A673 (cell line): ENCODE data around the gene EDAR. TPM values are rescaled to one million over a fixed set of nuclear protein-coding genes. Genes with fewer than 3 reads are reported as not detected.

ENCODE experiments used
- BruUV-seq: library from RNA; stranded (reverse); fragments of 400-500 nt; replicated peaks from 2 replicates; lab custom pipeline; 2021; lab: Mats Ljungman, UMichigan
- CTCF ChIA-PET: fragments of 300-600 bp; sonication (Branson Sonifier 250); formaldehyde crosslinking; loops from one replicate; lab custom pipeline; 2022; ENCODE audit warnings: antibody characterized with exemption; lab: Charles Lee
- POLR2A ChIA-PET: fragments of 300-600 bp; sonication (Branson Sonifier 250); formaldehyde crosslinking; loops from one replicate; lab custom pipeline; 2022; ENCODE audit warnings: antibody characterized with exemption; ENCODE audit not compliant: low non-redundant PET; lab: Charles Lee
- DNase-seq: peaks from one replicate; pipeline ENCODE4 v3.0.0-alpha.2; 2015; ENCODE audit warnings: low spot score
- H3K27ac ChIP-seq: fragments of 200-600 bp; sonication (generic); 2 replicates; pipeline ENCODE4 v1.5.1; 2016; ENCODE audit warnings: mixed run types, low read depth, mild to moderate bottlenecking, mixed read lengths, antibody characterized with exemption, low read length; ENCODE audit not compliant: poor library complexity, severe bottlenecking
- H3K27me3 ChIP-seq: fragments of 200-600 bp; sonication (generic); replicated peaks from 2 replicates; pipeline ENCODE4 v1.6.1; 2017; ENCODE audit warnings: mixed run types, low read depth, mild to moderate bottlenecking, mixed read lengths, antibody characterized with exemption, low read length; ENCODE audit not compliant: insufficient read depth, poor library complexity
- H3K36me3 ChIP-seq: fragments of 200-600 bp; sonication (generic); 2 replicates; pipeline ENCODE4 v1.6.1; 2016; ENCODE audit warnings: mixed run types, mild to moderate bottlenecking, mixed read lengths, antibody characterized with exemption, low read length; ENCODE audit not compliant: insufficient read depth, poor library complexity, severe bottlenecking
- H3K4me1 ChIP-seq: fragments of 200-600 bp; sonication (generic); 2 replicates; pipeline ENCODE4 v1.6.1; 2017; ENCODE audit warnings: mixed run types, mild to moderate bottlenecking, mixed read lengths, antibody characterized with exemption, low read length; ENCODE audit not compliant: insufficient read depth, poor library complexity, severe bottlenecking
- H3K4me3 ChIP-seq: fragments of 200-600 bp; sonication (generic); 2 replicates; pipeline ENCODE4 v1.5.1; 2016; ENCODE audit warnings: low read depth, mixed run types, mild to moderate bottlenecking, mixed read lengths, low read length; ENCODE audit not compliant: poor library complexity, severe bottlenecking
- H3K9me3 ChIP-seq: fragments of 200-600 bp; sonication (generic); 2 replicates; pipeline ENCODE4 v1.6.1; 2016; ENCODE audit warnings: mixed run types, low read depth, mild to moderate bottlenecking, mixed read lengths, antibody characterized with exemption, low read length; ENCODE audit not compliant: poor library complexity, severe bottlenecking
- CTCF ChIP-seq: fragments of 300-800, 200-600 bp; sonication (generic); conservative IDR thresholded peaks from 2 replicates; pipeline ENCODE4 v1.5.1; 2017; ENCODE audit warnings: low read depth, mild to moderate bottlenecking, antibody characterized with exemption, low read length, moderate library complexity, mixed read lengths
- EZH2 ChIP-seq: fragments of 200-600 bp; sonication (generic); IDR thresholded peaks from 2 replicates; pipeline ENCODE4 v1.6.1; 2017; ENCODE audit warnings: borderline replicate concordance, low read depth, mild to moderate bottlenecking, mixed read lengths, antibody characterized with exemption, low read length; ENCODE audit not compliant: poor library complexity, severe bottlenecking
- intact Hi-C: fragments of 100-400 bp; cut with micrococcal nuclease; formaldehyde crosslinking; loops from one replicate; pipeline ENCODE4 v1.10.0; 2022; ENCODE audit not compliant: unreplicated experiment
- total RNA-seq: library from RNA; stranded (reverse); gene quantifications from 2 replicates; pipeline ENCODE4 v1.2.3, GENCODE V29; 2021

The EDAR gene
- total RNA-seq, 1 experiment from 2014 or later = not detected

- ChIA-PET CTCF (no interaction called here), POLR2A (no interaction called here)
- no TSS peak for BruUV-seq
- peaks cover 35% of the 10 kb centered on the region for H3K4me1 ChIP-seq
- intact Hi-C loops = no loop called here
- no peak for DNase-seq
- no peak for TF ChIP-seq CTCF
- no peak for TF ChIP-seq EZH2
- no peaks in the 10 kb centered on the region for H3K9me3 ChIP-seq
- no peak overlapping the region for H3K4me3 ChIP-seq
- peaks cover 3% of the 10 kb centered on the region for H3K27me3 ChIP-seq
- no peaks in the 10 kb centered on the region for H3K36me3 ChIP-seq
- H3K27ac ChIP-seq = no peak overlapping the region
These were observed 55.3 kb downstream of the EDAR start for GRCh38 chr2:108933691-108934117.

- Histone ChIP-seq H3K9me3 (no peaks in the 10 kb centered on the region), H3K4me3 (no peak overlapping the region), H3K27ac (no peak overlapping the region), H3K27me3 (peaks cover under 1% of the 10 kb centered on the region), H3K4me1 (peaks cover 35% of the 10 kb centered on the region), H3K36me3 (no peaks in the 10 kb centered on the region)
- TF ChIP-seq CTCF (no peak), EZH2 (no peak)
- POLR2A ChIA-PET = no interaction called here
- peak; percentile 37 for DNase-seq
- no TSS peak for BruUV-seq
- intact Hi-C loops = no loop called here
- CTCF ChIA-PET = no interaction called here
These were observed 56.2 kb downstream of the EDAR start for GRCh38 chr2:108932736-108933332.

- Histone ChIP-seq H3K9me3 (no peaks in the 10 kb centered on the region), H3K36me3 (no peaks in the 10 kb centered on the region), H3K27me3 (no peaks in the 10 kb centered on the region), H3K27ac (no peak overlapping the region), H3K4me1 (peaks cover 33% of the 10 kb centered on the region), H3K4me3 (no peak overlapping the region)
- ChIA-PET POLR2A (no interaction called here), CTCF (no interaction called here)
- intact Hi-C loops = no loop called here
- DNase-seq = no peak
- no peak for TF ChIP-seq CTCF
- TF ChIP-seq EZH2 = no peak
- BruUV-seq = no TSS peak
These were observed 57.6 kb downstream of the EDAR start for GRCh38 chr2:108931372-108931771.
